AG09309 (cell line): ENCODE data around the gene FILIP1L.

Experiments
- DNase-seq: peaks from one replicate; pipeline ENCODE4 v3.0.0-alpha.2; 2010; ENCODE audit warnings: low read depth
- H3K4me3 ChIP-seq: 2 replicates; pipeline ENCODE4 v1.5.1; 2011; ENCODE audit warnings: mild to moderate bottlenecking, low read depth, low read length, moderate library complexity; ENCODE audit not compliant: control insufficient read depth
- CTCF ChIP-seq: IDR thresholded peaks from 2 replicates; pipeline ENCODE4 v1.5.1; 2011; ENCODE audit warnings: mild to moderate bottlenecking, low read depth, low read length, inconsistent platforms; ENCODE audit not compliant: insufficient read depth, control insufficient read depth; ENCODE audit errors: missing control alignments

FILIP1L gene

GRCh38 chr3:100002599-100003350, 111.5 kb downstream of the FILIP1L start:
- DNase-seq, result peak; percentile 80

GRCh38 chr3:100001526-100002270, 112.6 kb downstream of the FILIP1L start:
- TF ChIP-seq CTCF, result no peak
- DNase-seq, result no peak
- H3K4me3 ChIP-seq, result no peak overlapping the region

More at GRCh38 chr3:100002599-100003350, 111.5 kb downstream of the FILIP1L start:
- H3K4me3 ChIP-seq, result no peak overlapping the region
- no peak for TF ChIP-seq CTCF

- no peak overlapping the region for H3K4me3 ChIP-seq
- no peak for DNase-seq
- no peak for TF ChIP-seq CTCF
These were observed 113.2 kb downstream of the FILIP1L start for GRCh38 chr3:100001083-100001482.

- H3K4me3 ChIP-seq, result no peak overlapping the region
- peak; percentile 55 for DNase-seq
- TF ChIP-seq CTCF, result no peak
These were observed 114.8 kb downstream of the FILIP1L start for GRCh38 chr3:99999536-99999935.

GRCh38 chr3:99997293-99997692, 117.0 kb downstream of the FILIP1L start:
- no peak for TF ChIP-seq CTCF
- no peak for DNase-seq
- H3K4me3 ChIP-seq, result no peak overlapping the region

GRCh38 chr3:99990179-99990578, 124.1 kb downstream of the FILIP1L start:
- no peak for TF ChIP-seq CTCF
- no peak for DNase-seq
- no peak overlapping the region for H3K4me3 ChIP-seq
